ENCODE measurements around the gene LRMDA. TPM values are rescaled to one million over a fixed set of nuclear protein-coding genes. Genes with fewer than 3 reads are reported as not detected.
"Not testable (repeated sequence)": the region's sequence is repeated elsewhere in the genome, so short reads cannot be mapped to it uniquely, and the experiment has no call there.

Gene LRMDA
- total and polyA plus RNA-seq, 2 of the 8 experiments (the other 6 are each of a cell fraction or from before 2014, with no cell fraction given) = 0.86 to 2.8 TPM

GRCh38 chr10:76584466-76584865, 1153.0 kb downstream of the LRMDA start:
- H3K18ac ChIP-seq (ENCODE audit: extremely low read depth, low read length); DNase-seq (ENCODE audit: low read depth in 1 of 2, low spot score in 2 of 2); H3K4me3 ChIP-seq (ENCODE audit: extremely low read depth in 1 of 4, insufficient read depth in 2 of 4, low read depth in 3 of 4, low read length in 4 of 4); H3K23me2 ChIP-seq (ENCODE audit: low read depth, low read length); H4K91ac ChIP-seq (replicated peaks; ENCODE audit: insufficient read length, low read length); H3K14ac ChIP-seq (ENCODE audit: insufficient read length); H4K5ac ChIP-seq (ENCODE audit: insufficient read length, low read depth, low read length); H4K20me1 ChIP-seq (replicated peaks in 1 of 2; ENCODE audit: control insufficient read depth in 1 of 2, insufficient read depth in 2 of 2, low read length in 2 of 2); POLR2A ChIA-PET (ENCODE audit: partially characterized antibody); H3K79me2 ChIP-seq (ENCODE audit: control insufficient read depth in 1 of 2, insufficient read depth in 2 of 2, low read length in 2 of 2); H3K27ac ChIP-seq (ENCODE audit: low read depth, low read length); H2AK5ac ChIP-seq (ENCODE audit: low read depth, low read length); H2BK15ac ChIP-seq (ENCODE audit: low read length); H3K4me1 ChIP-seq (replicated peaks in 1 of 4; ENCODE audit: control insufficient read depth in 3 of 4, insufficient read depth in 4 of 4, low read length in 3 of 4); H2BK20ac ChIP-seq (ENCODE audit: low read length); FAIRE-seq; H2AFZ ChIP-seq (ENCODE audit: low read length); H3K56ac ChIP-seq (replicated peaks; ENCODE audit: insufficient read length, low read depth, low read length); H3K36me3 ChIP-seq (ENCODE audit: control insufficient read depth in 2 of 4, insufficient read depth in 4 of 4, low read length in 3 of 4); H4K8ac ChIP-seq (ENCODE audit: extremely low read depth, insufficient read depth, low read length); H2BK120ac ChIP-seq (replicated peaks; ENCODE audit: low read depth, low read length); H3K79me1 ChIP-seq (ENCODE audit: low read depth, low read length); H3K4me2 ChIP-seq (ENCODE audit: insufficient read depth in 1 of 2, low read depth in 2 of 2, low read length in 2 of 2); H3K23ac ChIP-seq (ENCODE audit: insufficient read length); H3K27me3 ChIP-seq (replicated peaks in 1 of 4; ENCODE audit: control insufficient read depth in 3 of 4, extremely low read depth in 1 of 4, insufficient read depth in 3 of 4, low read length in 3 of 4); H3K4ac ChIP-seq (replicated peaks; ENCODE audit: insufficient read length, low read depth, low read length); H2BK12ac ChIP-seq (ENCODE audit: low read depth, low read length); H3K9ac ChIP-seq (replicated peaks in 1 of 4; ENCODE audit: extremely low read depth in 1 of 4, low read depth in 3 of 4, low read length in 3 of 4); H3K9me3 ChIP-seq (ENCODE audit: insufficient read depth in 2 of 2, low read depth in 1 of 2, low read length in 1 of 2); H2BK5ac ChIP-seq (ENCODE audit: low read depth, low read length); CTCF ChIA-PET (ENCODE audit: partially characterized antibody): not testable (repeated sequence)
- WGBS, 2 experiments (ENCODE audit: extremely low coverage in 1 of 2, insufficient coverage in 1 of 2, insufficient read length in 1 of 2, insufficient replicate concordance in 2 of 2, low coverage in 1 of 2, low lambda C conversion rate in 2 of 2, missing lambda C conversion rate in 1 of 2) = 89% methylated on average over 9 of the region's 9 CpGs; no CpG with 5 or more reads in 1 of the 2 experiments

MicroRNAs within 50 kb of the gene (microRNA counts, 767-probe panel; counts per million panel counts)
- 879 counts per million, percentile 95 among the panel's probes with 10 or more counts for microRNA hsa-miR-606

Small RNAs within 50 kb of the gene (microRNA-seq; reads per million reads assigned to microRNA genes)
- 0 reads per million in 2 experiments for gene MIR606 (ENCODE audit: borderline microRNAs expressed in 2 of 2, borderline number of aligned reads in 2 of 2, borderline replicate concordance in 1 of 2)

Small RNAs within 50 kb of the gene (small RNA-seq; reads per million reads assigned to genes)
- gene MIR606 (ENCODE audit: insufficient read depth) (not detected), gene RN7SL518P (ENCODE audit: insufficient read depth) (not detected), gene RNU6-673P (ENCODE audit: insufficient read depth) (not detected)

Other genes starting within 250 kb of the LRMDA start
- 284 and 287 TPM in 2 replicates for gene VDAC2, start 220.8 kb upstream of the LRMDA start, total RNA-seq (2021; fragmentation: NEBNext Ultra II Directional; extraction: Animal tissue kit (Norgen Biotek cat#: 25700))
- gene VDAC2, start 220.8 kb upstream of the LRMDA start, polyA plus RNA-seq (2011; rRNA removed) = 61.8 and 89.8 TPM in 2 replicates
- gene COMTD1, start 195.7 kb upstream of the LRMDA start, total RNA-seq (2021; fragmentation: NEBNext Ultra II Directional; extraction: Animal tissue kit (Norgen Biotek cat#: 25700)) = 31.9 and 32.5 TPM in 2 replicates
- gene COMTD1, start 195.7 kb upstream of the LRMDA start, polyA plus RNA-seq (2011; rRNA removed) = 42.4 and 59.4 TPM in 2 replicates
- gene ZNF503, start 29.9 kb upstream of the LRMDA start, total RNA-seq (2021; fragmentation: NEBNext Ultra II Directional; extraction: Animal tissue kit (Norgen Biotek cat#: 25700)) = 0.13 and 0.27 TPM in 2 replicates
- 0.03 and 0.09 TPM in 2 replicates for gene ZNF503, start 29.9 kb upstream of the LRMDA start, polyA plus RNA-seq (2011; rRNA removed)